Ovary (tissue), 9 donors: ENCODE data around the gene KLLN. TPM values are rescaled to one million over a fixed set of nuclear protein-coding genes. Genes with fewer than 3 reads are reported as not detected.
"Not testable (repeated sequence)": the region's sequence is repeated elsewhere in the genome, so short reads cannot be mapped to it uniquely, and the experiment has no call there.

Experiments
- DNase-seq, 5 donors: peaks; one replicate each; pipeline ENCODE4 v3.0.0-alpha.2; 2019 to 2020
- H3K27ac ChIP-seq, 2 donors: fragments of 200-600 bp; one replicate each; pipeline versions ENCODE4 v1.5.1 to v1.8.0; 2019 to 2022
- H3K27me3 ChIP-seq: fragments of 200-600 bp; one replicate; pipeline ENCODE4 v1.8.0; 2022
- H3K36me3 ChIP-seq: fragments of 200-600 bp; sonication (generic); one replicate; pipeline ENCODE4 v1.5.1; 2019
- H3K4me1 ChIP-seq: one replicate; pipeline ENCODE4 v1.8.1; 2013; ENCODE audit warnings: mild to moderate bottlenecking, moderate library complexity; ENCODE audit not compliant: insufficient read depth
- H3K4me3 ChIP-seq: fragments of 200-600 bp; sonication (generic); one replicate; pipeline ENCODE4 v1.5.1; 2017
- H3K9me3 ChIP-seq, 2 donors: fragments of 200-600 bp in 1 of 2; sonication (generic) in 1 of 2; one replicate each; pipeline versions ENCODE4 v1.5.1 to v1.8.1; 2013 to 2019; ENCODE audit warnings: mild to moderate bottlenecking in 1 of 2, moderate library complexity in 1 of 2
- CTCF ChIP-seq, 3 donors: fragments of 450-650 bp in 2 of 3; fragments of 200-600 bp in 1 of 3; IDR thresholded peaks; one replicate each; pipeline versions ENCODE4 v1.5.1 to v1.8.0; 2016 to 2022; ENCODE audit warnings: antibody characterized with exemption in 3 of 3, mild to moderate bottlenecking in 1 of 3
- EP300 ChIP-seq: sonication (generic); formaldehyde crosslinking; IDR thresholded peaks from one replicate; pipeline ENCODE4 v1.6.1; 2017; ENCODE audit warnings: antibody characterized with exemption
- POLR2A ChIP-seq: fragments of 450-650 bp; IDR thresholded peaks from one replicate; pipeline ENCODE4 v1.6.1; 2017; ENCODE audit warnings: antibody characterized with exemption, mild to moderate bottlenecking, moderate library complexity
- WGBS, 3 donors: extraction: QIAGEN DNeasy Blood & Tissue Kit in 1 of 3; methylation state at CpG; one replicate each; pipeline versions ENCODE4 v1.1.5 to v1.1.7; 2013 to 2017; 5-methylcytosine and 5-hydroxymethylcytosine counted together
- intact Hi-C, 4 donors: fragments of 100-400 bp; cut with DNase I; formaldehyde crosslinking; loops; one replicate each; pipeline versions ENCODE4 v1.11.0 to v1.15.1; 2022 to 2023
- polyA plus RNA-seq, 2 donors: library from polyadenylated mRNA; stranded (reverse); fragments of 200-250 nt in 1 of 2; fragments of 350-450 nt in 1 of 2; fragmentation: Illumina TruSeq in 1 of 2; extraction: RNeasy Lipid Tissue Mini Kit (QIAGEN cat#74804) in 1 of 2; gene quantifications; one replicate each; pipeline ENCODE4 v1.2.3, GENCODE V29; 2013 to 2014
- total RNA-seq, 7 donors: library from RNA; depleted of rRNA in 2 of 7; stranded (reverse); fragments of >200 nt in 2 of 7; fragmentation: NEBNext Ultra II Directional in 3 of 7; extraction: Animal tissue kit (Norgen Biotek cat#: 25700) in 3 of 7; gene quantifications; one replicate each; pipeline versions ENCODE4 v1.1.0 to v1.2.4, GENCODE V29; 2016 to 2023
- donor health status: DM: no; HTN: no; CAD: no; lungs with moderate emphysema.
- donor health status: DM: no; HTN: no; CAD: no.
- donor health status: Bipolar disorder and iron deficiency.
- donor health status: DM: yes; HTN: yes; CAD: no.
- donor health status: DM: no; HTN: no; CAD: no.
- donor health status: DM: yes; HTN: yes; CAD: no.

The KLLN gene
- total and polyA plus RNA-seq, 9 donors = 0.22 to 2.0 (median 0.60) TPM

GRCh38 chr10:87866412-87866974 lies 3.2 kb upstream of the KLLN start:
- Histone ChIP-seq H3K36me3 (no peaks in the 10 kb centered on the region), H3K27me3 (no peaks in the 10 kb centered on the region), H3K4me3 (peak overlapping the region; percentile 54), H3K9me3 (no peaks in the 10 kb centered on the region), H3K27ac (no peak overlapping the region), H3K4me1 (peaks cover 4% of the 10 kb centered on the region)
- intact Hi-C loops = no loop called here
- DNase-seq = no peak
- 0 to 2% (median 2%) methylated on average over 3 of the region's 3 CpGs for WGBS, 3 donors
- TF ChIP-seq CTCF (IDR thresholded peaks at IDR 0.05) = no peak
- TF ChIP-seq EP300 = no peak
- TF ChIP-seq POLR2A = no peak

- Histone ChIP-seq H3K36me3 (no peaks in the 10 kb centered on the region), H3K4me3 (peak overlapping the region; percentile 54), H3K27me3 (no peaks in the 10 kb centered on the region), H3K9me3 (no peaks in the 10 kb centered on the region), H3K4me1 (peaks cover 2% of the 10 kb centered on the region), H3K27ac (peak overlapping the region in 1 of 2 donors; percentile 28)
- DNase-seq = no peak
- 0 to 1% (median 1%) methylated on average over 4 of the region's 4 CpGs for WGBS, 3 donors
- TF ChIP-seq POLR2A (no peak), EP300 (no peak), CTCF (IDR thresholded peaks at IDR 0.05) (no peak)
- intact Hi-C loops = no loop called here
These were observed 2.0 kb upstream of the KLLN start for GRCh38 chr10:87865241-87865881.

GRCh38 chr10:87864496-87865059 lies 1.2 kb upstream of the KLLN start:
- intact Hi-C loops = loop anchor here in 2 of 4 donors (5.0 kb wide), 4 partner anchors 523 to 693 kb away; no protein-coding TSS in a partner anchor
- H3K9me3 ChIP-seq = no peaks in the 10 kb centered on the region
- 0 to 1% (median 0%) methylated on average over 16 of the region's 16 CpGs for WGBS, 3 donors
- TF ChIP-seq EP300 = no peak
- no peak for TF ChIP-seq CTCF (IDR thresholded peaks at IDR 0.05)
- no peak for TF ChIP-seq POLR2A
- peaks cover 2% of the 10 kb centered on the region for H3K4me1 ChIP-seq
- no peaks in the 10 kb centered on the region for H3K36me3 ChIP-seq
- H3K27ac ChIP-seq = peak overlapping the region; percentile 93 to 97
- DNase-seq = no peak
- no peaks in the 10 kb centered on the region for H3K27me3 ChIP-seq
- H3K4me3 ChIP-seq = peak overlapping the region; percentile 54

- peak in 4 of 5 donors; percentile 31 to 60 (median 46) for DNase-seq
These were observed 690 bp upstream of the KLLN start for GRCh38 chr10:87863951-87864495.

More at GRCh38 chr10:87863951-87864495, 690 bp upstream of the KLLN start:
- Histone ChIP-seq H3K4me3 (peak overlapping the region; percentile 54), H3K27ac (peak overlapping the region; percentile 93 to 97)
- H3K4me1 ChIP-seq, H3K36me3 ChIP-seq, H3K9me3 ChIP-seq, H3K27me3 ChIP-seq: not testable (repeated sequence)
- intact Hi-C loops = loop anchor here in 2 of 4 donors (5.0 kb wide), 4 partner anchors 523 to 693 kb away; no protein-coding TSS in a partner anchor
- 0 to 1% (median 0%) methylated on average over 16 to 45 of the region's 47 CpGs for WGBS, 3 donors
